Activated CD4-positive, CD25-positive, alpha-beta regulatory T cell treated with anti-CD3 and anti-CD28 coated beads, Interleukin-2, amount 50 U/mL, for 72 hours (primary cell): Measurements from ENCODE around the gene CLTB.
A peak's percentile ranks its signal among the peaks of the same experiment; 100 is the strongest.
"Not testable (repeated sequence)": the region's sequence is repeated elsewhere in the genome, so short reads cannot be mapped to it uniquely, and the experiment has no call there.

Source experiments
- DNase-seq: peaks from one replicate; pipeline ENCODE4 v3.0.0; 2021

CLTB gene

GRCh38 chr5:176415952-176416924 lies at the start of gene CLTB:
TSS of gene CLTB (minus strand) at chr5:176416539. CDS start at chr5:176416363, 176 bp downstream.
- DNase-seq = peak; percentile 83

GRCh38 chr5:176463113-176463764 lies 46.9 kb upstream of the CLTB start:
- DNase-seq = no peak

- DNase-seq = no peak
Measured at GRCh38 chr5:176461349-176461748, 45.0 kb upstream of the CLTB start.

GRCh38 chr5:176458904-176459561 lies 42.7 kb upstream of the CLTB start:
- DNase-seq = no peak

- DNase-seq = no peak
Measured at GRCh38 chr5:176454724-176455394, 38.5 kb upstream of the CLTB start.

GRCh38 chr5:176450077-176450476 lies 33.7 kb upstream of the CLTB start:
- DNase-seq = no peak

- peak; percentile 100 for DNase-seq
Measured at GRCh38 chr5:176447978-176448608, 31.8 kb upstream of the CLTB start, which contains the start of gene FAF2. TSS of gene FAF2 (plus strand) at chr5:176448385. CDS start at chr5:176448408, 23 bp downstream.

- DNase-seq = no peak
Measured at GRCh38 chr5:176447591-176447977, 31.2 kb upstream of the CLTB start.

- DNase-seq = no peak
Measured at GRCh38 chr5:176446884-176447590, 30.7 kb upstream of the CLTB start.

GRCh38 chr5:176446028-176446665 lies 29.8 kb upstream of the CLTB start:
- DNase-seq = no peak

GRCh38 chr5:176444742-176445141 lies 28.4 kb upstream of the CLTB start:
- DNase-seq = no peak

GRCh38 chr5:176442911-176443310 lies 26.6 kb upstream of the CLTB start:
- DNase-seq = not testable (repeated sequence)

GRCh38 chr5:176441921-176442323 lies 25.6 kb upstream of the CLTB start:
- DNase-seq = no peak

- DNase-seq = no peak
Measured at GRCh38 chr5:176440927-176441706, 24.8 kb upstream of the CLTB start.

- DNase-seq = no peak
Measured at GRCh38 chr5:176438959-176439757, 22.8 kb upstream of the CLTB start.

GRCh38 chr5:176436656-176437055 lies 20.3 kb upstream of the CLTB start:
- no peak for DNase-seq

- no peak for DNase-seq
Measured at GRCh38 chr5:176432707-176433106, 16.4 kb upstream of the CLTB start.

GRCh38 chr5:176429972-176430371 lies 13.6 kb upstream of the CLTB start:
- DNase-seq = no peak

- DNase-seq = no peak
Measured at GRCh38 chr5:176427971-176428370, 11.6 kb upstream of the CLTB start.
